GM19099 (cell line): ENCODE measurements around the gene CEP128.

ENCODE experiments used
- POLR2A ChIP-seq: IDR thresholded peaks from 3 replicates; pipeline ENCODE4 v1.6.1; 2011; ENCODE audit warnings: low read depth; ENCODE audit not compliant: insufficient read length; ENCODE audit errors: extremely low read depth

Gene CEP128

DNA sequence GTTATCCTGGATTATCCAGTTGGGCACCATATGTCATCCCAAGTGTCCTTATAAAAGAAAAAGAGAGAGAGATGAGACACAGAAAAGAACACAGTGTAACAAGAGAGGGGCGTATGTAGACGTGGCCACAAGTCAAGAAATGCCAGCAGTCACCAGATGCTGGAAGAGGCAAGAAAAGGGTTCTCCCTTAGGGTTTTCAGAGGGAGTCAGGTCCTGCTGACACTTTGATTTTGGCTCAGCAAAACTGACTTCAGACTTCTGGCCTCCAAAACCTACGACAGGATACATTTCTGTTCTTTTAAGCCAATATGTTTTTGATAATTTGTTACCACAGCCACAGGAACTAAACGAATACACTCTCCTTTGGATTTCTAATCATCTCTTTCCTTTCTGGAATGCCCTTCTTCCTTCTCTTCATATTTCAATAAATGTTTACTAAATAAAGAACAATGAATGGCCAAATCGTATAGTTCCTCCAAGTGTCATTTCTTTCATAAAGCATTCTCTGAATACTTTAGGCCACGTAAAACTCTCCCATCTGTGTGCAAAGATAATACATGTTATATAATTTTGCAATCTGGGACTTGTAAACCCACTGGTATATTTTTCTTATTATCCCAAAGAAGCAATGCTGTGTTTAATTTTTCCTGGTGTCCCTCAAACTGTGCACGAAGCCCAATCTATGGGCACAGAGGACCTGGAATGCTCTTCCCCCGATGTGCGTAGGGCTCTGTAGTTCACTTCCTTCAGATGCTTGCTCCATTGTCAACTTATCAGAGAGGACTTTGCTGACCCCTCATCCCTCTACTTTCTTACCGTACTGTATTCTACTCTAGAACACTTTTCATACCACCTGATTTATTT lies 303.6 kb downstream of the CEP128 start:
- no peak for TF ChIP-seq POLR2A

DNA sequence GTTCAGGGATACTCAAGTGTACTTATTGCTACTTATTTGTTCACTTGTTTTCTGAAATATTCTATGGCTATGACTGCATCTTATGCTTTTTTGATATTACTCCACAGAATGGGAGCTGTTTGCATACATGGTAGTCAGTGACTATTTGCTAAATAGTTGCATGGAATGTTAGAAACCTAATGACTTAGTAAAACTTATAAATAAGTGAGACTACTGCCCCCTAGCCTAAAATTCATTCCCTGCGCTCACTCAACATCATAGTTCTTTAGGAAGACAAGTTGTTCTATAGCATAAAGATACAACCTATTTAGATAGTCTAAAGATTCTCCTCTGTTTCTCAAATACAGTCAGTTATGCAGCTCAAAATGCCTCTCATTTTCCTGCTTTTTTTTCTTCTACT lies 305.5 kb downstream of the CEP128 start:
- no peak for TF ChIP-seq POLR2A

- no peak for TF ChIP-seq POLR2A
Measured at GRCh38 chr14:80634106-80634758, 307.3 kb downstream of the CEP128 start.

GRCh38 chr14:80629606-80630005 lies 311.9 kb downstream of the CEP128 start:
- TF ChIP-seq POLR2A = no peak

DNA sequence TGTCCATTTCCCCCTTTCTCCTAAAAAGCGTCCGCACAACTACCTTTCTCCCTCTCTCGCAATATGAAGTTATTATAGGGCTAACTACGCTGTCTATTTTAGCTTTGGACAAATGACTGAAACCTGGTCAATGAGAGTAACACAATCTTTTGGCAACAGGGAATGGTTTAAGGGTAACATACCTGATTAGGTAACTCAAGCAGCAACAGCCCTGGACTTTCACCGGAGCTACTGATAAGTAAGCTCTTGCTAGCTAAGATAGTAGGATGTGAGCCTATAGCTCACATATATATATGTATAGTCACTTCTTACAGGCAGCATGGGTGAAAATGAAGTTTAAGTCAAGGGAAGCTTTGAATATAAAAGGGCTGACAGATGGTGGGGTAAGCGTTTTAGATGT lies 313.0 kb downstream of the CEP128 start:
- no peak for TF ChIP-seq POLR2A

DNA sequence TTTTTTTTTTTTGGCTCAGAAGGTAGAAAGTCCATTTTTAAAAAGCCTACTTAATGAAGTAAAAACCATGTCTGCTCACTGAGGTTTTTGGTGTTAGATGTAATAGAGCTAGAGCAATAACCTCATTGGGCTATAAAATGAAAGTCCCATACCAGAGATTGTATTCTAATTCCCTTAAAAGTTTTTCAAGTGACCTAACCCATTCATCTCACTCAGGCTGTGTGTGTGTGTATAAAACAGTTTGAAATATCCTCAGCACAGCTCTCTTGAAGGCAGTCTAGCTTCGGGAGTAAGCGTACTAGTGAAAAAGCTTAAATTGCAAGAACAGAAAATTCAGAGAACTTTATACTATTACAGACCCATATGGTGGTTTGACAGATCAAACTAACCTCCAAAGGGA lies 313.8 kb downstream of the CEP128 start:
- no peak for TF ChIP-seq POLR2A

GRCh38 chr14:80624581-80624980 lies 317.0 kb downstream of the CEP128 start:
- no peak for TF ChIP-seq POLR2A

DNA sequence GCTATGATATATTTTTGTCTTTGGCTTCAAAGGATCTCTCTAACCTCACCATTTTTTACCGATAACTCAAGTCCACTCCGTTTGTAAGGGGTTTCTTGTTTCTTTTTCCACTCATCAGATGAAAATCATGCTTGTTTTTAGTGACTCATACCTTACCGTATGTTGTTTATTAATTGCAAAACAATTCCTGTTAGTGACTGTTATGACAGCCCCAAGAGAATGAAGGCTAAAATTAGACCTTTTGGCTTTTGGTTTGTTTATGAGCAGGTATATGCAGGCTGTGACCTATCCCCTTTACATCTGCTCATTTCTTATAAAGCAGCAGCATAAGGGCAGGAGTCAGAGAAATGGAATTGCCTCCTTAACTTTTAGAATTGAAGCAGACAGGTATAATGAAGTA lies 319.8 kb downstream of the CEP128 start:
- TF ChIP-seq POLR2A = no peak

GRCh38 chr14:80620434-80620833 lies 321.1 kb downstream of the CEP128 start:
- TF ChIP-seq POLR2A = no peak

DNA sequence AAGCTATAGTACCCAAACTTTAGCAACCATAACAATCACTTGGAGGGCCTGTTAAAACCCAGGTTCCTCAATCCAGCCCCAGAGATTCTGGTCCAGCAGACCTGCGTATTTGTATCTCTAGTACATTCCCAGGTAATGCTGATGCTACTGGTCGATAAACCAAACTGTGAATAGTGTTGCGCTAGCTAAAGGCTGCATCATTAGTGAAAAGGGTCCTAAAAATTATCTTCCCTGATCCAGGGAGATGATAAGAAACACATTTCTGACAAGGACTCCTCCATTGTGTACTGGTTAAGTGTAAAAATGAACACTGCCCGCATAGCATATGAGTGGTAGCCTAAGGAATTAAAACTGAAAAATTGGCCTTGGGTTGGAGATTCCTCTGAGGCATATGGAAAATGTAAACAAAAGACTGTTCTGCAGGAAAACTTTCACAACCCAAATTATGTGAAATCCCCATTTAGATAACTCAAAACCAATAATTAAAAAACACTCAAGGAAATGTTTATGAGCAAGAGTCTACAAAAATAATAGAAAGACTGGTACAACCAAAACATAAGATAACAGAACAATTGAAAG lies 322.7 kb downstream of the CEP128 start:
- TF ChIP-seq POLR2A = no peak

- TF ChIP-seq POLR2A = no peak
Measured at GRCh38 chr14:80615831-80616230, 325.7 kb downstream of the CEP128 start.

DNA sequence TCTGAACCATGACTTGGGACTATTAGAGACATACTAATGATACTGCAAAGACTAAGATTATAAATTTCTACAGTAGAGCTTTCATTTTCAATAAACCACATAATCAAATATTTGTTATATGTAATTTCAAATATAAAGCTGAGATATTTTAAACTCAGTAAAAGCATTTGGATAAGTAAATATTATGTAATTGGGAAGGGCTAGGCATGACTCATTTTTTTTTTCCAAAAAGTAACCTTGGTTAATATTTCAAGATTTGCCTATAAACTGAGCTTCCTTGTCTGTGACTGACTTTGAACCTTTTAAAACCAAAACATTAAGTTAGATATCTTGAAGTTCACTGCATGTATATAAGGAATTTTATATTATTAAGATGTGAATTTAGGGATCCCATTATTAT lies 332.5 kb downstream of the CEP128 start:
- TF ChIP-seq POLR2A = no peak

DNA sequence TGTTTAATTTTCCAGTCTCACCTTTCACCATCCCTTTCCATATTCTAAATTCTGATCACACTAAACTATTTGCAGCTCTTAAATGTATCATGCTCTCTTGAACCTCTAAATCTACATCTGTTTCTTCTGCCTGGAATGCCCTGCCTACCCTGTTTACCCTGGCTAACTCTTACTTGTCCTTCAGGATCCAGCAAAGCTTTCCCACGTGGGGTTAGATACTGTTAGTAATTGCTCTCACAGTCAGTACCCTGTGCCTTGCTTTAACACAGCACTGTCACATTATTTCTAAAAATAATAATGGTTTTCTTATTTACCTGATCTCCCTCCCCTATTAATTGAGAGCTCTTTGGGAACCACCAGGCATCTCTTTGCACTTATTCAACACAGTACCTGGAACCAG lies 333.0 kb downstream of the CEP128 start:
- TF ChIP-seq POLR2A = no peak

GRCh38 chr14:80607430-80608190 lies 333.9 kb downstream of the CEP128 start:
- TF ChIP-seq POLR2A = no peak

DNA sequence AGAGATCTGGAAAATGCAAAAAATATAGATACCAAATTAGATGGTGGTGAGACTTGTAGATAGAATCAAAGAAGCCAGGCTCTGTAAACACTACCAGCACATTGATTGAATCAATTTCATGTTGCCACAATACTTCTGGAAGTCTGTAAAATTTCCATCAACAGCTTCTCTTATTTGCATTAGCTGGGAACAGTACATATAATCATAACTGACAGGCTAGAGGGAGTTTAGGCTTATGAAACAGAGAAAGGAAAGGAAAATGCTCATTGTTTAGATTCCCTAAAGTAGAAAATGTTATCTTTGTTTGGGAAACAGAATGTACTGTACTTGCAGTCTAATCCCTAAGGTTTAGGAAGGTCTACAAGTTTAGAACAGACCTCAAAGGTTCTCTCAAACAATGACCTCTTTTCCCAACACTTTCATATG lies 335.2 kb downstream of the CEP128 start:
- no peak for TF ChIP-seq POLR2A
